GM23338 (cell line): ENCODE results near the gene LRP1B. TPM values are rescaled to one million over a fixed set of nuclear protein-coding genes. Genes with fewer than 3 reads are reported as not detected.

Experiments
- ATAC-seq: fragments of 200-7000 bp; cut with Tn5 transposase; 3 replicates; pipeline ENCODE4 v1.9.1; 2020
- DNase-seq: peaks from one replicate; pipeline ENCODE4 v3.0.0-alpha.2; 2015; ENCODE audit warnings: low spot score
- H2AFZ ChIP-seq: fragments of 200-600 bp; sonication (generic); 2 replicates; pipeline ENCODE4 v1.8.0; 2016; ENCODE audit warnings: antibody characterized with exemption, mild to moderate bottlenecking, moderate library complexity
- H3F3A ChIP-seq: fragments of 200-600 bp; sonication (generic); replicated peaks from 2 replicates; pipeline ENCODE4 v1.8.0; 2017; ENCODE audit warnings: antibody characterized with exemption, mixed run types, low read depth
- H3K27ac ChIP-seq: fragments of 200-600 bp; sonication (generic); 2 replicates; pipeline ENCODE4 v1.6.1; 2016; ENCODE audit warnings: low read depth
- H3K27me3 ChIP-seq: fragments of 200-600 bp; sonication (generic); 2 replicates; pipeline ENCODE4 v1.8.0; 2016; ENCODE audit warnings: mild to moderate bottlenecking, mixed run types, moderate library complexity; ENCODE audit not compliant: insufficient read depth
- H3K36me3 ChIP-seq: fragments of 200-600 bp; sonication (generic); 2 replicates; pipeline ENCODE4 v1.8.0; 2016; ENCODE audit warnings: mild to moderate bottlenecking; ENCODE audit not compliant: insufficient read depth
- H3K4me1 ChIP-seq: fragments of 200-600 bp; sonication (generic); 2 replicates; pipeline ENCODE4 v1.8.0; 2016; ENCODE audit warnings: mild to moderate bottlenecking, moderate library complexity; ENCODE audit not compliant: insufficient read depth
- H3K4me2 ChIP-seq: fragments of 200-600 bp; sonication (generic); 2 replicates; pipeline ENCODE4 v1.7.1; 2017; ENCODE audit warnings: mixed run types
- H3K4me3 ChIP-seq: fragments of 200-600 bp; sonication (generic); 2 replicates; pipeline ENCODE4 v1.6.1; 2016; ENCODE audit warnings: mixed run types
- H3K79me2 ChIP-seq: fragments of 200-600 bp; sonication (generic); replicated peaks from 2 replicates; pipeline ENCODE4 v1.8.0; 2017; ENCODE audit warnings: mild to moderate bottlenecking; ENCODE audit not compliant: insufficient read depth
- H3K9me2 ChIP-seq: fragments of 200-600 bp; sonication (generic); 2 replicates; pipeline ENCODE4 v1.8.0; 2017; ENCODE audit not compliant: insufficient read depth
- H4K20me1 ChIP-seq: fragments of 200-600 bp; sonication (generic); replicated peaks from 2 replicates; pipeline ENCODE4 v1.8.0; 2017; ENCODE audit warnings: mild to moderate bottlenecking; ENCODE audit not compliant: insufficient read depth
- H3K27ac Mint-ChIP-seq: 2 replicates; pipeline ENCODE4 v1.8.0; 2020; ENCODE audit warnings: inconsistent platforms, mild to moderate bottlenecking, moderate library complexity, mixed read lengths
- H3K27me3 Mint-ChIP-seq: 3 replicates; pipeline ENCODE4 v1.8.0; 2022; ENCODE audit warnings: low read depth, mild to moderate bottlenecking, moderate library complexity, mixed read lengths, inconsistent platforms; ENCODE audit not compliant: insufficient read depth, poor library complexity
- H3K36me3 Mint-ChIP-seq: 3 replicates; pipeline ENCODE4 v1.8.0; 2021; ENCODE audit warnings: low read depth, mild to moderate bottlenecking, inconsistent platforms, moderate library complexity, mixed read lengths
- H3K4me1 Mint-ChIP-seq: 3 replicates; pipeline ENCODE4 v1.8.0; 2020; ENCODE audit warnings: mild to moderate bottlenecking, inconsistent platforms, mixed read lengths
- H3K4me3 Mint-ChIP-seq: 3 replicates; pipeline ENCODE4 v1.8.0; 2021; ENCODE audit warnings: moderate library complexity, mild to moderate bottlenecking, inconsistent platforms, mixed read lengths
- H3K9me3 Mint-ChIP-seq: 3 replicates; pipeline ENCODE4 v1.8.0; 2020; ENCODE audit warnings: moderate library complexity, mild to moderate bottlenecking, inconsistent platforms, mixed read lengths
- CREB1 ChIP-seq: fragments of 250-450 bp; sonication (Bioruptor Pico); IDR thresholded peaks from 2 replicates; pipeline ENCODE4 v1.5.0; 2020; ENCODE audit warnings: low read depth, mild to moderate bottlenecking, moderate library complexity
- ETS1 ChIP-seq: IDR thresholded peaks from 2 replicates; pipeline ENCODE4 v1.6.1; 2016; ENCODE audit warnings: antibody characterized with exemption
- EZH2 ChIP-seq: fragments of 200-600 bp; sonication (generic); IDR thresholded peaks from one replicate; pipeline ENCODE4 v1.8.0; 2017; ENCODE audit warnings: antibody characterized with exemption, mild to moderate bottlenecking, low read depth; ENCODE audit not compliant: unreplicated experiment
- EZH2phosphoT487 ChIP-seq: fragments of 200-600 bp; sonication (generic); IDR thresholded peaks from one replicate; pipeline ENCODE4 v1.8.1; 2018; ENCODE audit warnings: antibody characterized with exemption; ENCODE audit not compliant: unreplicated experiment
- JUNB ChIP-seq: IDR thresholded peaks from one replicate; pipeline ENCODE4 v1.6.1; 2016; ENCODE audit warnings: antibody characterized with exemption; ENCODE audit not compliant: unreplicated experiment
- NANOG ChIP-seq: IDR thresholded peaks from 2 replicates; pipeline ENCODE4 v1.6.1; 2016; ENCODE audit warnings: antibody characterized with exemption, borderline replicate concordance
- POLR2AphosphoS5 ChIP-seq: IDR thresholded peaks from 2 replicates; pipeline ENCODE4 v1.6.1; 2016; ENCODE audit warnings: antibody characterized with exemption, low read depth
- REST ChIP-seq: IDR thresholded peaks from one replicate; pipeline ENCODE4 v1.6.1; 2018; ENCODE audit warnings: antibody characterized with exemption; ENCODE audit not compliant: unreplicated experiment
- STAT1 ChIP-seq: IDR thresholded peaks from one replicate; pipeline ENCODE4 v1.6.1; 2016; ENCODE audit warnings: antibody characterized with exemption; ENCODE audit not compliant: unreplicated experiment
- ZNF114 ChIP-seq: fragments of 250-450 bp; sonication (Bioruptor Pico); IDR thresholded peaks from 2 replicates; pipeline ENCODE4 v1.5.0; 2020; ENCODE audit warnings: mild to moderate bottlenecking, moderate library complexity
- ZNF331 ChIP-seq: fragments of 250-450 bp; sonication (Bioruptor Pico); IDR thresholded peaks from 2 replicates; pipeline ENCODE4 v1.5.0; 2020; ENCODE audit warnings: low read depth, mild to moderate bottlenecking, moderate library complexity
- ZNF462 ChIP-seq: fragments of 250-450 bp; sonication (Bioruptor Pico); IDR thresholded peaks from 2 replicates; pipeline ENCODE4 v1.5.0; 2020; ENCODE audit warnings: mild to moderate bottlenecking, moderate library complexity
- polyA plus RNA-seq: library from polyadenylated mRNA; unstranded; fragments of >200 nt; fragmentation: Nextera tagmentation; extraction: Ambion mirVana; gene quantifications from 2 replicates; pipeline ENCODE4 v1.2.1, GENCODE V29; 2016
- total RNA-seq: library from RNA; depleted of rRNA; stranded (reverse); fragments of >200 nt; shearing (Covaris generic); gene quantifications from 2 replicates; pipeline ENCODE4 v1.2.3, GENCODE V29; 2014
- TF ChIP-seq, protein P1 (sequence below), 2 experiments: fragments of 200-600 bp in 1 of 2; sonication (generic) in 1 of 2; conservative IDR thresholded peaks; 2 replicates each; pipeline versions ENCODE4 v1.5.1 to v1.6.1; 2016 to 2017; ENCODE audit warnings: antibody characterized with exemption in 2 of 2, low read depth in 2 of 2, mild to moderate bottlenecking in 2 of 2, moderate library complexity in 1 of 2

The LRP1B gene
- total and polyA plus RNA-seq, 2 experiments from 2014 or later = 0.15 to 0.97 TPM

DNA sequence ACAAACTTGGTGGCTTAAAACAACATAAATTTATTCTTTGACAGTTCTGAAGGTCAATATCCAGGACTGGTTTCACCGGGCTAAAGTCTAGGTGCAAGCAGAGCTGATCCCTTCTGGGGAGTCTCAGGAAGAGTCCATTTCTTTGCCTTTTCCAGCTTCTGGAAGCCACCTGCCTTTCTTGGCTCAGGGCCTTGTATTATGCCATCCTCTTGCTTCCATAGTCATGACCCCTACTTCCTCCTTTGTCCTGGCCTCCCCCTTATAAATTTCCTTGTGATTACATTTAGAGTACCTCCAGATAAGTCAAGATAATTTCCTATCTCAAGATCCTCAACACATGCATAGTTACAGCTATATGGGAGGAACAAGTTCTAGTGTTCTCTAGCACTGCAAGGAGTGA lies 1089.5 kb downstream of the LRP1B start:
- no peaks in the 10 kb centered on the region for H3K27me3 ChIP-seq
- no peak overlapping the region for H3K27ac ChIP-seq
- no peaks in the 10 kb centered on the region for H3F3A ChIP-seq
- no peaks in the 10 kb centered on the region for H4K20me1 ChIP-seq
- peaks cover 2% of the 10 kb centered on the region; the same call in 1 of the 2 replicates for H3K4me1 ChIP-seq
- Mint-ChIP-seq H3K27ac (no peak overlapping the region), H3K27me3 (no peaks in the 10 kb centered on the region), H3K4me1 (peaks cover under 1% of the 10 kb centered on the region; the same call in 1 of the 3 replicates), H3K36me3 (no peaks in the 10 kb centered on the region), H3K9me3 (no peaks in the 10 kb centered on the region), H3K4me3 (no peak overlapping the region)
- TF ChIP-seq ETS1 (no peak), ZNF114 (CRISPR knock-in tag) (no peak), REST (no peak), POLR2AphosphoS5 (no peak), NANOG (no peak), ZNF331 (CRISPR knock-in tag) (no peak), EZH2 (no peak), EZH2phosphoT487 (no peak), JUNB (no peak), STAT1 (no peak), CREB1 (CRISPR knock-in tag) (no peak), ZNF462 (CRISPR knock-in tag) (no peak)
- TF ChIP-seq, protein P1, sequence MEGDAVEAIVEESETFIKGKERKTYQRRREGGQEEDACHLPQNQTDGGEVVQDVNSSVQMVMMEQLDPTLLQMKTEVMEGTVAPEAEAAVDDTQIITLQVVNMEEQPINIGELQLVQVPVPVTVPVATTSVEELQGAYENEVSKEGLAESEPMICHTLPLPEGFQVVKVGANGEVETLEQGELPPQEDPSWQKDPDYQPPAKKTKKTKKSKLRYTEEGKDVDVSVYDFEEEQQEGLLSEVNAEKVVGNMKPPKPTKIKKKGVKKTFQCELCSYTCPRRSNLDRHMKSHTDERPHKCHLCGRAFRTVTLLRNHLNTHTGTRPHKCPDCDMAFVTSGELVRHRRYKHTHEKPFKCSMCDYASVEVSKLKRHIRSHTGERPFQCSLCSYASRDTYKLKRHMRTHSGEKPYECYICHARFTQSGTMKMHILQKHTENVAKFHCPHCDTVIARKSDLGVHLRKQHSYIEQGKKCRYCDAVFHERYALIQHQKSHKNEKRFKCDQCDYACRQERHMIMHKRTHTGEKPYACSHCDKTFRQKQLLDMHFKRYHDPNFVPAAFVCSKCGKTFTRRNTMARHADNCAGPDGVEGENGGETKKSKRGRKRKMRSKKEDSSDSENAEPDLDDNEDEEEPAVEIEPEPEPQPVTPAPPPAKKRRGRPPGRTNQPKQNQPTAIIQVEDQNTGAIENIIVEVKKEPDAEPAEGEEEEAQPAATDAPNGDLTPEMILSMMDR (conservative IDR thresholded peaks at IDR 0.05; ENCODE audit: low read depth in 2 of 2) = no peak
- H3K36me3 ChIP-seq = no peaks in the 10 kb centered on the region
- no peak for DNase-seq
- H2AFZ ChIP-seq = no peak overlapping the region
- H3K79me2 ChIP-seq = no peaks in the 10 kb centered on the region
- no peak for ATAC-seq
- no peaks in the 10 kb centered on the region for H3K9me2 ChIP-seq
- H3K4me3 ChIP-seq = no peak overlapping the region
- H3K4me2 ChIP-seq = no peak overlapping the region
